Spleen (tissue), 11 donors: Measurements from ENCODE around the gene TSSK2. TPM values are rescaled to one million over a fixed set of nuclear protein-coding genes. Genes with fewer than 3 reads are reported as not detected.

Experiments used
- DNase-seq: peaks from one replicate; pipeline ENCODE4 v3.0.0-alpha.2; 2020
- H3K27ac ChIP-seq, 8 donors: fragments of 200-600 bp; sonication (generic) in 7 of 8; 1 replicate in 4 of 8; 2 replicates in 4 of 8; pipeline versions ENCODE4 v1.5.0 to v1.8.0; 2016 to 2021; ENCODE audit warnings: inconsistent platforms in 4 of 8, mild to moderate bottlenecking in 4 of 8, moderate library complexity in 1 of 8
- H3K27me3 ChIP-seq, 7 donors: fragments of 200-600 bp; sonication (generic) in 6 of 7; replicated peaks in 1 of 7; 1 replicate in 4 of 7; 2 replicates in 3 of 7; pipeline versions ENCODE4 v1.5.0 to v1.8.0; 2016 to 2021; ENCODE audit warnings: inconsistent platforms in 3 of 7, mild to moderate bottlenecking in 1 of 7
- H3K36me3 ChIP-seq, 6 donors: fragments of 200-600 bp; sonication (generic) in 5 of 6; 1 replicate in 4 of 6; 2 replicates in 2 of 6; pipeline versions ENCODE4 v1.5.0 to v1.8.0; 2016 to 2021; ENCODE audit warnings: inconsistent platforms in 2 of 6
- H3K4me1 ChIP-seq, 6 donors: fragments of 200-600 bp; sonication (generic) in 5 of 6; 1 replicate in 3 of 6; 2 replicates in 3 of 6; pipeline versions ENCODE4 v1.5.0 to v1.8.0; 2016 to 2021; ENCODE audit warnings: inconsistent platforms in 3 of 6
- H3K4me3 ChIP-seq, 8 donors: fragments of 200-600 bp; sonication (generic) in 7 of 8; 1 replicate in 4 of 8; 2 replicates in 4 of 8; pipeline versions ENCODE4 v1.5.0 to v1.8.0; 2016 to 2021; ENCODE audit warnings: inconsistent platforms in 4 of 8, mild to moderate bottlenecking in 4 of 8, moderate library complexity in 2 of 8
- H3K9me3 ChIP-seq, 8 donors: fragments of 200-600 bp; sonication (generic) in 7 of 8; 1 replicate in 4 of 8; 2 replicates in 4 of 8; pipeline versions ENCODE4 v1.5.0 to v1.8.0; 2016 to 2021; ENCODE audit warnings: inconsistent platforms in 4 of 8
- CTCF ChIP-seq, 11 experiments: fragments of 200-600 bp in 7 of 11; fragments of 450-650 bp in 4 of 11; sonication (generic) in 4 of 11; IDR thresholded peaks in 8 of 11; conservative IDR thresholded peaks in 3 of 11; 1 replicate in 7 of 11; 2 replicates in 4 of 11; pipeline versions ENCODE4 v1.4.0 to v1.8.0; 2016 to 2021; ENCODE audit warnings: antibody characterized with exemption in 11 of 11, inconsistent platforms in 4 of 11, mild to moderate bottlenecking in 1 of 11
- POLR2A ChIP-seq, 3 donors: fragments of 450-650 bp; IDR thresholded peaks; one replicate each; pipeline ENCODE4 v1.5.1; 2017; ENCODE audit warnings: antibody characterized with exemption in 3 of 3, mild to moderate bottlenecking in 1 of 3
- POLR2AphosphoS5 ChIP-seq, 3 donors: sonication (generic); formaldehyde crosslinking; IDR thresholded peaks; one replicate each; pipeline ENCODE4 v1.5.1; 2017; ENCODE audit warnings: antibody characterized with exemption in 3 of 3
- WGBS, 5 donors: extraction: QIAGEN DNeasy Blood & Tissue Kit in 3 of 5; methylation state at CpG; one replicate each; pipeline versions ENCODE4 v1.1.5 to v1.1.7; 2013 to 2018; 5-methylcytosine and 5-hydroxymethylcytosine counted together
- intact Hi-C: fragments of 100-400 bp; cut with DNase I; formaldehyde crosslinking; loops from one replicate; pipeline ENCODE4 v1.15.0; 2023; ENCODE audit warnings: low total_unique reads
- polyA plus RNA-seq, 3 donors: library from polyadenylated mRNA; stranded (reverse); fragments of 200-250 nt; gene quantifications; one replicate each; pipeline ENCODE4 v1.2.1, GENCODE V29; 2013
- total RNA-seq, 7 donors: library from RNA; depleted of rRNA in 3 of 7; stranded (reverse); fragments of >200 nt in 3 of 7; fragmentation: NEBNext Ultra II Directional in 4 of 7; extraction: Animal tissue kit (Norgen Biotek cat#: 25700) in 4 of 7; gene quantifications; one replicate each; pipeline versions ENCODE4 v1.1.0 to v1.2.1, GENCODE V29; 2016 to 2021
- donor health status: healthy with polysubstance abuse.
- donor health status: DM: no; HTN: no; CAD: no; lungs with moderate emphysema.
- donor health status: DM: no; HTN: no; CAD: no.
- donor health status: Bipolar disorder and iron deficiency.
- donor health status: healthy.
- donor health status: DM: no; HTN: no; CAD: no.
- donor health status: DM: yes; HTN: yes; CAD: no.

The TSSK2 gene
- total and polyA plus RNA-seq, 10 donors, result 0.03 to 0.06 TPM; not detected in 8

- DNase-seq, result no peak
- WGBS, 5 donors, result 92 to 98% (median 94%) methylated on average over 16 of the region's 16 CpGs
Measured at GRCh38 chr22:19127329-19128008, 3.6 kb upstream of the TSSK2 start.

GRCh38 chr22:19128009-19128401, 3.1 kb upstream of the TSSK2 start:
- H3K27me3 ChIP-seq, result no peaks in the 10 kb centered on the region
- H3K9me3 ChIP-seq, result no peaks in the 10 kb centered on the region
- WGBS, 5 donors, result 85 to 93% (median 91%) methylated on average over 7 of the region's 7 CpGs
- peaks cover 0 to 27% (median 8%) of the 10 kb centered on the region in 6 donors for H3K36me3 ChIP-seq
- no peak for TF ChIP-seq POLR2AphosphoS5 (IDR thresholded peaks at IDR 0.05)
- no peak for TF ChIP-seq CTCF (IDR thresholded peaks at IDR 0.05 in 8 of 11, conservative IDR thresholded peaks at IDR 0.05 in 3 of 11)
- no peak for TF ChIP-seq POLR2A (IDR thresholded peaks at IDR 0.05)
- peaks cover 0 to 4% (median 3%) of the 10 kb centered on the region in 6 donors for H3K4me1 ChIP-seq
- no peak overlapping the region for H3K4me3 ChIP-seq
- H3K27ac ChIP-seq, result no peak overlapping the region
- intact Hi-C loops, result no loop called here
- DNase-seq, result no peak

More at GRCh38 chr22:19127329-19128008, 3.6 kb upstream of the TSSK2 start:
- no peak overlapping the region for H3K27ac ChIP-seq
- no peaks in the 10 kb centered on the region for H3K27me3 ChIP-seq
- no peaks in the 10 kb centered on the region for H3K9me3 ChIP-seq
- intact Hi-C loops, result no loop called here
- H3K36me3 ChIP-seq, result peaks cover 0 to 21% (median 5%) of the 10 kb centered on the region in 6 donors
- no peak overlapping the region for H3K4me3 ChIP-seq
- peaks cover 0 to 10% (median 8%) of the 10 kb centered on the region in 6 donors for H3K4me1 ChIP-seq
- TF ChIP-seq CTCF (IDR thresholded peaks at IDR 0.05 in 8 of 11, conservative IDR thresholded peaks at IDR 0.05 in 3 of 11), result no peak
- TF ChIP-seq POLR2A (IDR thresholded peaks at IDR 0.05), result no peak
- no peak for TF ChIP-seq POLR2AphosphoS5 (IDR thresholded peaks at IDR 0.05)

GRCh38 chr22:19128946-19129727, 2.0 kb upstream of the TSSK2 start:
- no peak for DNase-seq
- H3K4me1 ChIP-seq, result no peaks in the 10 kb centered on the region
- 77 to 91% (median 88%) methylated on average over 7 of the region's 7 CpGs for WGBS, 5 donors

More at GRCh38 chr22:19128946-19129727, 2.0 kb upstream of the TSSK2 start:
- Histone ChIP-seq H3K9me3 (no peaks in the 10 kb centered on the region), H3K27ac (no peak overlapping the region), H3K4me3 (no peak overlapping the region), H3K36me3 (peaks cover 0 to 38% (median 20%) of the 10 kb centered on the region in 6 donors), H3K27me3 (no peaks in the 10 kb centered on the region)
- TF ChIP-seq POLR2A (IDR thresholded peaks at IDR 0.05) (no peak), CTCF (IDR thresholded peaks at IDR 0.05 in 8 of 11, conservative IDR thresholded peaks at IDR 0.05 in 3 of 11) (no peak), POLR2AphosphoS5 (IDR thresholded peaks at IDR 0.05) (no peak)
- intact Hi-C loops, result no loop called here
